Astrocyte of the hippocampus (primary cell): ENCODE data around the gene BRIX1.
"Not testable (repeated sequence)": the region's sequence is repeated elsewhere in the genome, so short reads cannot be mapped to it uniquely, and the experiment has no call there.

Experiments
- DNase-seq: peaks from one replicate; pipeline ENCODE4 v3.0.0; 2011; ENCODE audit warnings: low read depth, low spot score

BRIX1 gene

GRCh38 chr5:34915856-34916192 is 313 bp downstream of the BRIX1 start:
- no peak for DNase-seq

GRCh38 chr5:34916518-34916917 is 1.0 kb downstream of the BRIX1 start:
- DNase-seq = no peak

- no peak for DNase-seq
Observed at GRCh38 chr5:34918025-34918424, 2.5 kb downstream of the BRIX1 start.

- DNase-seq = no peak
Observed at GRCh38 chr5:34919077-34919476, 3.6 kb downstream of the BRIX1 start.

GRCh38 chr5:34923256-34923655 is 7.7 kb downstream of the BRIX1 start:
- not testable (repeated sequence) for DNase-seq

- DNase-seq = peak; percentile 91
Observed at GRCh38 chr5:34923694-34924461, 8.4 kb downstream of the BRIX1 start.

GRCh38 chr5:34924462-34924765 is 8.9 kb downstream of the BRIX1 start:
- no peak for DNase-seq

GRCh38 chr5:34926318-34926888 is 10.9 kb downstream of the BRIX1 start:
- no peak for DNase-seq

GRCh38 chr5:34927785-34928184 is 12.3 kb downstream of the BRIX1 start:
- no peak for DNase-seq

GRCh38 chr5:34928267-34928666 is 12.8 kb downstream of the BRIX1 start:
- DNase-seq = no peak

GRCh38 chr5:34929134-34929719 is 13.7 kb downstream of the BRIX1 start, which contains the start of gene DNAJC21:
TSS of gene DNAJC21 (plus strand) at chr5:34929559. CDS start at chr5:34929820, 261 bp downstream.
- DNase-seq = peak; percentile 99

- DNase-seq = peak; percentile 92
Observed at GRCh38 chr5:34929720-34930461, 14.4 kb downstream of the BRIX1 start.

- no peak for DNase-seq
Observed at GRCh38 chr5:34930462-34930844, 14.9 kb downstream of the BRIX1 start.

- no peak for DNase-seq
Observed at GRCh38 chr5:34930870-34931269, 15.4 kb downstream of the BRIX1 start.

GRCh38 chr5:34932947-34933346 is 17.4 kb downstream of the BRIX1 start:
- DNase-seq = no peak

- DNase-seq = no peak
Observed at GRCh38 chr5:34941936-34942335, 26.4 kb downstream of the BRIX1 start.

- no peak for DNase-seq
Observed at GRCh38 chr5:34944044-34944443, 28.5 kb downstream of the BRIX1 start.

- DNase-seq = no peak
Observed at GRCh38 chr5:34944460-34945047, 29.0 kb downstream of the BRIX1 start.

GRCh38 chr5:34957321-34957720 is 41.8 kb downstream of the BRIX1 start:
- peak; percentile 24 for DNase-seq

- DNase-seq = peak; percentile 56
Observed at GRCh38 chr5:34957857-34958690, 42.6 kb downstream of the BRIX1 start.

GRCh38 chr5:34959323-34959722 is 43.8 kb downstream of the BRIX1 start:
- peak; percentile 35 for DNase-seq
